DOHH2 (cell line): ENCODE measurements around the gene SPOCK1.

Experiments used
- CTCF ChIP-seq: fragments of 200-600 bp; sonication (generic); IDR thresholded peaks from one replicate; pipeline ENCODE4 v1.5.1; 2014; ENCODE audit warnings: antibody characterized with exemption, mild to moderate bottlenecking, low read depth, low read length; ENCODE audit not compliant: poor library complexity, severe bottlenecking
- EZH2phosphoT487 ChIP-seq: fragments of 200-600 bp; sonication (generic); IDR thresholded peaks from 2 replicates; pipeline ENCODE4 v1.6.1; 2017; ENCODE audit warnings: borderline replicate concordance, mild to moderate bottlenecking, antibody characterized with exemption, low read length, moderate library complexity, mixed read lengths

GRCh38 chr5:137340881-137341280 lies 158.2 kb downstream of the SPOCK1 start:
- TF ChIP-seq EZH2phosphoT487 (no peak), CTCF (no peak)
